ENCODE data around the gene SLC6A6.

DNA sequence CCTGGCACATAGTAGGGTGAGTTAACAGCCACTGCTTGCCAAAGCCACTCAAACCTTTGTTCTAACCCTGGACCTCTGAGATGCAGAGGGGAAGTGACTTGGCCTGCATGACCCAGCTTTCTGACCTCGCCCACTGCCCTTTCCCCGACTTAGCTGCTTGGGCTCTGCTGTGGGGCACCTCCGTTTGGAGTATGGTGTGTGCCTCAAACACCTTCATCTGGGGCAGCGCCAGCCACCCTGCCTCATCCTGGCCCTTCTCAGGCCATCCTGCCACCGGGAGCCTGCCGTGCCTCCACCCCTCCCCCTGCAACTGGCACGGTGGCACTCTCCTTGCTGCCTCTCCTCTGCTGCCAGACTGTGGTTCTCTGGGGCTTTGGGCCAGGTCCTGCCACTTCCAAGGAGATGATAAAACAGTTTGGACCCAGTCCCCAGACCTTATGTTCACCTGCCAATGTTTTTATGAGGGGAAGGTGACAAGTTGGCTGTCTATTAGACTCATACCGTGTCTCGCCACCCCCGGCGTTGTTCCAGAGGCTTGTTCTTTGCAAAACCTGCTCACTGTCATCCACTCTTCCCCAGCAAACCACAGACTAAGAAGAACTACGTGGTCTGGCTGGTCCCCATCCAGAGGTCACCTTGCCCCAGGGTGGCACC, 32.2 kb downstream of the SLC6A6 start:
- TF ChIP-seq EZH2phosphoT487 (IDR thresholded peaks at IDR 0.05; ENCODE audit: insufficient read depth, low read depth) (no peak), EZH2 (IDR thresholded peaks at IDR 0.05; ENCODE audit: insufficient read depth, poor library complexity, severe bottlenecking) (no peak)
